ENCODE results near the gene COL1A1.
A peak's percentile ranks its signal among the peaks of the same experiment; 100 is the strongest.

COL1A1 gene

GRCh38 chr17:50141026-50141744 is 60.2 kb downstream of the COL1A1 start:
- no peak for DNase-seq (ENCODE audit: low spot score)

- peak; percentile 91 for DNase-seq (ENCODE audit: low spot score)
These were observed 61.2 kb downstream of the COL1A1 start for GRCh38 chr17:50139950-50140885.

GRCh38 chr17:50139185-50139783 is 62.1 kb downstream of the COL1A1 start:
- DNase-seq (ENCODE audit: low spot score) = no peak

- DNase-seq (ENCODE audit: low spot score) = no peak
These were observed 64.4 kb downstream of the COL1A1 start for GRCh38 chr17:50137042-50137441.

- DNase-seq (ENCODE audit: low spot score) = no peak
These were observed 65.2 kb downstream of the COL1A1 start for GRCh38 chr17:50136096-50136687.

- no peak for DNase-seq (ENCODE audit: low spot score)
These were observed 65.9 kb downstream of the COL1A1 start for GRCh38 chr17:50135316-50136095.

- no peak for DNase-seq (ENCODE audit: low spot score)
These were observed 67.0 kb downstream of the COL1A1 start for GRCh38 chr17:50134206-50135110.

GRCh38 chr17:50133769-50134099 is 67.7 kb downstream of the COL1A1 start:
- DNase-seq (ENCODE audit: low spot score) = peak; percentile 64

Data from iPS-NIHi11 (cell line).